ENCODE measurements around the gene ABHD12. TPM values are rescaled to one million over a fixed set of nuclear protein-coding genes. Genes with fewer than 3 reads are reported as not detected.

The ABHD12 gene
- total RNA-seq, 1 donor from 2014 or later, result 49.7 TPM

DNA sequence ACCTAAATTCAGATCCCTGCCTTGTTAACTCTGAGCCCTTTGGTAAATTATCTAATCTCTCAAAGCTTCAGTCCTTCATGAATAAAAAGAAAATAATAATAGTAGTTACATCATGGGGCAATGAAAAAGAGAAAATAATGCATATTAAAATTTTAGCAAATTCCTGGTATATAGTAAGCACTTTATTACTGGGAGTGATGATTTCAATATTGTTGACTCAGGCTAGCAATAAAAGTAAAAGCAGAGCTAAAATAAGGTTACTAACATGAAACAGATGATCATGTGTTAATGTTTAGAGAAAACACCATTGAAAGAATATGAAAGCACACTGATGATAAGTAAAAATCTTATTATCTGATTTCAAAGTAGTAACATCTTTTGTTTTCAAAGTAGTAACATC lies 30.5 kb upstream of the ABHD12 start:
- no peak for DNase-seq
- no peak for ATAC-seq
- Histone ChIP-seq H3K4me1 (no peaks in the 10 kb centered on the region), H3K27ac (no peak overlapping the region), H3K9me3 (no peaks in the 10 kb centered on the region), H3K4me3 (no peak overlapping the region), H3K36me3 (no peaks in the 10 kb centered on the region), H3K27me3 (ENCODE audit: low read depth) (no peaks in the 10 kb centered on the region)
- intact Hi-C loops (cut with DNase I), result no loop called here
- TF ChIP-seq, protein P1, sequence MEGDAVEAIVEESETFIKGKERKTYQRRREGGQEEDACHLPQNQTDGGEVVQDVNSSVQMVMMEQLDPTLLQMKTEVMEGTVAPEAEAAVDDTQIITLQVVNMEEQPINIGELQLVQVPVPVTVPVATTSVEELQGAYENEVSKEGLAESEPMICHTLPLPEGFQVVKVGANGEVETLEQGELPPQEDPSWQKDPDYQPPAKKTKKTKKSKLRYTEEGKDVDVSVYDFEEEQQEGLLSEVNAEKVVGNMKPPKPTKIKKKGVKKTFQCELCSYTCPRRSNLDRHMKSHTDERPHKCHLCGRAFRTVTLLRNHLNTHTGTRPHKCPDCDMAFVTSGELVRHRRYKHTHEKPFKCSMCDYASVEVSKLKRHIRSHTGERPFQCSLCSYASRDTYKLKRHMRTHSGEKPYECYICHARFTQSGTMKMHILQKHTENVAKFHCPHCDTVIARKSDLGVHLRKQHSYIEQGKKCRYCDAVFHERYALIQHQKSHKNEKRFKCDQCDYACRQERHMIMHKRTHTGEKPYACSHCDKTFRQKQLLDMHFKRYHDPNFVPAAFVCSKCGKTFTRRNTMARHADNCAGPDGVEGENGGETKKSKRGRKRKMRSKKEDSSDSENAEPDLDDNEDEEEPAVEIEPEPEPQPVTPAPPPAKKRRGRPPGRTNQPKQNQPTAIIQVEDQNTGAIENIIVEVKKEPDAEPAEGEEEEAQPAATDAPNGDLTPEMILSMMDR (IDR thresholded peaks at IDR 0.05), result no peak

DNA sequence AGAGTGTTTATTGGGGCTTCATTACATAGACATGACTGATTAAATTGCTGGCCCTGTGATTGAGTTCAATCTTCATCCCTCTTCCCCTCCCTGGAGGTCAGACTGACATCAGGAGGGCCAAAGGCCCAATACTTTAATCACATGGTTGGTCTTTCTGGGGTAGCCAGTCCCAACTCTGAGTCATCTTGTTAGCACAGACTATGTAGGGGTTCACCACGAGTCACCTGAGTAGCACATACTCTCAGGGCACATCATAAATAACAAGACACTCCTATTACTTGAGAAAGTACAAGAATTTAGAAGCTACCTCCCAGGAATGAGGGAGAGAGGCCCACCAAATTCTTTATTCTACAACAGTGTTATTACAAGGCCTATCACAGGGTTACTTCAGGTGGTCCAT lies 28.1 kb upstream of the ABHD12 start:
- H3K27me3 ChIP-seq (ENCODE audit: low read depth), result no peaks in the 10 kb centered on the region
- DNase-seq, result no peak
- intact Hi-C loops (cut with DNase I), result no loop called here
- TF ChIP-seq, protein P1 (IDR thresholded peaks at IDR 0.05), result no peak
- H3K4me1 ChIP-seq, result no peaks in the 10 kb centered on the region
- no peak overlapping the region for H3K4me3 ChIP-seq
- H3K9me3 ChIP-seq, result no peaks in the 10 kb centered on the region
- no peaks in the 10 kb centered on the region for H3K36me3 ChIP-seq
- H3K27ac ChIP-seq, result no peak overlapping the region
- ATAC-seq, result no peak

DNA sequence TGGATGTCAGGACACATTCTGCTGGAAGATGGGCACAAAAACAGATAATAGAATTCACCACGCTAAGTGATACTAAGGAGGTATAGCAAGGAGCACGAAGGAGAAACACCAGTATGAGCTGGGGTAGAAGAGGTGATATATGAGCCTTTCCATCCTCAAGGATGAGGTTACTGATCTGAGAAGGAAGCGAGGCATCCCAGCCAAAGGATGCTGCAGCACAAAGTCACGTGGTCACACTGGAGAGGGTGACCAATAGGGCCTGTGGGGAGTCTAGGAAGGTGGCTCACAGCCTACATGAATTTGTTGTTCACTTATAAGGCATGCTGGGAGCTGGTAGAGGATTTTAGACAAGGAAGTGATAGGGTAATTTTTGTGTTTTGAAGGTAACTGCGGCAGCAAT lies 18.3 kb upstream of the ABHD12 start:
- TF ChIP-seq, protein P1 (IDR thresholded peaks at IDR 0.05), result no peak
- intact Hi-C loops (cut with DNase I), result no loop called here

DNA sequence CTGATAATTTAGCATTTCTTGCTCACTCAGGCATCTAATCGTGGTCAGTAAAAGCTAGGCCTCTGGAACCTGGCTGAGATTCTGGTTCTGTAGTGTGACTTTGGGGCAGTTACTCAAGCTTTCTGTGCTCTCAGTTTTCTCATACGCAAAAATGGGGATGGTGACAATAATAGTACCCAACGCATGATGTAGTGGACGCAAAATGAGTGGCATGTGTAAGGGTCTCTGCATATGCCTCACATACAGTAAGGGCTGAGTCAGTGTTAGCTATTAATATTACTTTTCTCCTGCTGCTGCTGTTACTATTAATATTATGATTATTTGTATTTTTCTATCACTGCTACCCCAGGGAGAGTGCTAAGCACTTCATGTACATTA lies 17.5 kb upstream of the ABHD12 start:
- TF ChIP-seq, protein P1 (IDR thresholded peaks at IDR 0.05), result no peak
- Histone ChIP-seq H3K9me3 (peaks cover 2% of the 10 kb centered on the region), H3K4me3 (peak overlapping the region; percentile 78), H3K4me1 (peaks cover 13% of the 10 kb centered on the region), H3K27ac (no peak overlapping the region), H3K36me3 (no peaks in the 10 kb centered on the region), H3K27me3 (ENCODE audit: low read depth) (no peaks in the 10 kb centered on the region)
- DNase-seq (no peak), ATAC-seq (no peak)
- intact Hi-C loops (cut with DNase I), result no loop called here

More for the DNA sequence above, 18.3 kb upstream of the ABHD12 start:
- ATAC-seq, result no peak
- Histone ChIP-seq H3K27me3 (ENCODE audit: low read depth) (no peaks in the 10 kb centered on the region), H3K27ac (no peak overlapping the region), H3K36me3 (no peaks in the 10 kb centered on the region), H3K4me3 (no peak overlapping the region), H3K4me1 (peaks cover 13% of the 10 kb centered on the region), H3K9me3 (no peaks in the 10 kb centered on the region)
- no peak for DNase-seq

DNA sequence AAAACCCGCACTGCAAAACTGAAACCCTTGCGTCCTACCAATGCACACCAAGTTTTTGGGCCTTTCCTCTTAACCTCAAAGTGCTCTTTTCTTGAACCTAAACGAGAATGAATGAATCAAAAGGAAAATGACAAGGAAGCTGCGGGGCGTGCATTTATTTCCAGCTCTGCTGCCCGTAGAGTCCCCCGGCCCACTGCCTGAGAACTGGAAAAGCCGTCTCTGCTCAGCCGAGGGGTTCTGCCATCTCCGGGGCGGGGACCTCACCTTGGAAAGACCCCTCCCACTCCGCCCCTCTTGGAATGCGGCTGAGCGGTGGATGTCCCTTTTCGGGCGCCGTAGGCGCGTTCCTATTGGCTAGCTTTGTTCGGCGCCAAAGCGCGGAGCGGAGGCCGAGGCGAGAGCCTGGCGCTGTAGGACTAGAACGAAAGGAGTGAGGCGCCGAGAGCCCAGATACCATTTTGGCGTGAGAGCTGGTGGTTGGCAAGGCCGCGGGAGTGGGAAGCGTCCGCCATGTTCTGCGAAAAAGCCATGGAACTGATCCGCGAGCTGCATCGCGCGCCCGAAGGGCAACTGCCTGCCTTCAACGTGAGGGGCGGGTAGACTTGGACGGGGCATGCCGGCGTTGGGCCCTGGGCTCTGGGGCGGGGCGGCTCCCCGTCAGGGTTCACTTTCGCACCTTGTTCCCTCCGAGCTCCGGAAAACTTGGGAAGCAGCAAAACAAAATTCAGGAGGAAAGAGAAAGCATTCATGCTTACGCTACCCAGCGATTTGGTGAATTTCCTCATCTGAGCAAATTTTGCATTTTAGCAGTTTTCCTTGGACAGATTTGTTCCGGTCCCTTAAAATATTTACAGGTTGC lies 16.9 kb upstream of the ABHD12 start, which contains the start of gene GINS1:
TSS of gene GINS1 (plus strand) at position 363 of the 859 bp plus-strand sequence. CDS start at position 511, 148 bp downstream.
- intact Hi-C loops (cut with DNase I), result no loop called here
- Histone ChIP-seq H3K4me3 (peak within 1 kb of the TSS; percentile 78), H3K27me3 (ENCODE audit: low read depth) (no peaks in the 10 kb centered on the region), H3K4me1 (peaks cover 13% of the 10 kb centered on the region), H3K36me3 (no peaks in the 10 kb centered on the region), H3K27ac (peak within 1 kb of the TSS; percentile 4), H3K9me3 (peaks cover 8% of the 10 kb centered on the region)
- TF ChIP-seq, protein P1 (IDR thresholded peaks at IDR 0.05), result no peak
- peak; percentile 96 to 98 for ATAC-seq
- peak; percentile 85 for DNase-seq

Measured in lower lobe of right lung (tissue), 2 donors.